ENCODE results near the gene COL23A1.
"Not testable (repeated sequence)": the region's sequence is repeated elsewhere in the genome, so short reads cannot be mapped to it uniquely, and the experiment has no call there.

Gene COL23A1

GRCh38 chr5:178313316-178313715, 276.9 kb downstream of the COL23A1 start:
- no peak for DNase-seq

- DNase-seq = peak in 1 of 2 experiments; percentile 40
Measured at GRCh38 chr5:178312880-178313282, 277.3 kb downstream of the COL23A1 start.

GRCh38 chr5:178310130-178310865, 279.9 kb downstream of the COL23A1 start:
- DNase-seq = no peak

- no peak for DNase-seq
Measured at GRCh38 chr5:178309271-178310013, 280.8 kb downstream of the COL23A1 start.

GRCh38 chr5:178308541-178309092, 281.6 kb downstream of the COL23A1 start:
- no peak for DNase-seq

GRCh38 chr5:178307267-178308045, 282.7 kb downstream of the COL23A1 start:
- no peak for DNase-seq

GRCh38 chr5:178306430-178307225, 283.6 kb downstream of the COL23A1 start:
- DNase-seq = no peak

- no peak for DNase-seq
Measured at GRCh38 chr5:178305801-178306200, 284.4 kb downstream of the COL23A1 start.

- no peak for DNase-seq
Measured at GRCh38 chr5:178304761-178305645, 285.2 kb downstream of the COL23A1 start.

- no peak for DNase-seq
Measured at GRCh38 chr5:178304016-178304415, 286.2 kb downstream of the COL23A1 start.

- not testable (repeated sequence) for DNase-seq
Measured at GRCh38 chr5:178302321-178302720, 287.9 kb downstream of the COL23A1 start.

GRCh38 chr5:178301641-178302040, 288.6 kb downstream of the COL23A1 start:
- no peak for DNase-seq

GRCh38 chr5:178298283-178298807, 291.8 kb downstream of the COL23A1 start:
- DNase-seq = no peak

- DNase-seq = no peak
Measured at GRCh38 chr5:178297751-178298150, 292.4 kb downstream of the COL23A1 start.

- DNase-seq = no peak
Measured at GRCh38 chr5:178296066-178296465, 294.1 kb downstream of the COL23A1 start.

- no peak for DNase-seq
Measured at GRCh38 chr5:178295589-178295988, 294.6 kb downstream of the COL23A1 start.

GRCh38 chr5:178293815-178294214, 296.4 kb downstream of the COL23A1 start:
- DNase-seq = no peak

- no peak for DNase-seq
Measured at GRCh38 chr5:178293400-178293799, 296.8 kb downstream of the COL23A1 start.

- no peak for DNase-seq
Measured at GRCh38 chr5:178292826-178293205, 297.4 kb downstream of the COL23A1 start.

GRCh38 chr5:178291969-178292825, 298.0 kb downstream of the COL23A1 start:
- no peak for DNase-seq
